ENCODE measurements around the gene WHRN. TPM values are rescaled to one million over a fixed set of nuclear protein-coding genes. Genes with fewer than 3 reads are reported as not detected.

WHRN gene
- total and polyA plus RNA-seq, 2 experiments from 2014 or later = 8.3 to 8.9 TPM

DNA sequence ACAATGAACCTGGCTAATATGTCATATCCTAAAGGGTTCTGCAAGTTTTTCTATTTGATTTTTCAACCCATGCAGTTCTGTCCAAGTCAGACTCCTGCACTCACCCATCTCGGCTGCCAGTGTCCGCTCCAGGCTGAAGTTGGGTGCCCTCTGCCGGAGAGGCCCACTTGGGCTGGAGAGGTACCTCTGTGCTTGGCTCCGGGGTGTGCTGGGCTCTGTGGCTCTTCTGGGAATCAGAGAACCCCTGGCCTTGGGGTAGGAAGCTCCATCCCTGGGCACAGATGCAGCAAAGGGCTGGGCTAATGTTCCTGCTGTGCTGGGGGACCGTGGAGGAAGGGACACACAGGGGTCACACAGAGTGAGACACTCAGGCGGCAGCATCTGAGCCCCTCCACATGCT is 149.5 kb downstream of the WHRN start (continued):
- TF ChIP-seq, protein P1, sequence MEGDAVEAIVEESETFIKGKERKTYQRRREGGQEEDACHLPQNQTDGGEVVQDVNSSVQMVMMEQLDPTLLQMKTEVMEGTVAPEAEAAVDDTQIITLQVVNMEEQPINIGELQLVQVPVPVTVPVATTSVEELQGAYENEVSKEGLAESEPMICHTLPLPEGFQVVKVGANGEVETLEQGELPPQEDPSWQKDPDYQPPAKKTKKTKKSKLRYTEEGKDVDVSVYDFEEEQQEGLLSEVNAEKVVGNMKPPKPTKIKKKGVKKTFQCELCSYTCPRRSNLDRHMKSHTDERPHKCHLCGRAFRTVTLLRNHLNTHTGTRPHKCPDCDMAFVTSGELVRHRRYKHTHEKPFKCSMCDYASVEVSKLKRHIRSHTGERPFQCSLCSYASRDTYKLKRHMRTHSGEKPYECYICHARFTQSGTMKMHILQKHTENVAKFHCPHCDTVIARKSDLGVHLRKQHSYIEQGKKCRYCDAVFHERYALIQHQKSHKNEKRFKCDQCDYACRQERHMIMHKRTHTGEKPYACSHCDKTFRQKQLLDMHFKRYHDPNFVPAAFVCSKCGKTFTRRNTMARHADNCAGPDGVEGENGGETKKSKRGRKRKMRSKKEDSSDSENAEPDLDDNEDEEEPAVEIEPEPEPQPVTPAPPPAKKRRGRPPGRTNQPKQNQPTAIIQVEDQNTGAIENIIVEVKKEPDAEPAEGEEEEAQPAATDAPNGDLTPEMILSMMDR (conservative IDR thresholded peaks at IDR 0.05; ENCODE audit: low read depth in 2 of 2) = no peak
- TF ChIP-seq EZH2 (IDR thresholded peaks at IDR 0.05; ENCODE audit: low read depth, unreplicated experiment) (no peak), EZH2phosphoT487 (IDR thresholded peaks at IDR 0.05; ENCODE audit: unreplicated experiment) (no peak), ZNF331 (CRISPR knock-in tag; IDR thresholded peaks at IDR 0.05; ENCODE audit: low read depth) (no peak), JUNB (IDR thresholded peaks at IDR 0.05; ENCODE audit: unreplicated experiment) (no peak), POLR2AphosphoS5 (IDR thresholded peaks at IDR 0.05; ENCODE audit: low read depth) (no peak), ZNF114 (CRISPR knock-in tag; IDR thresholded peaks at IDR 0.05) (no peak), STAT1 (IDR thresholded peaks at IDR 0.05; ENCODE audit: unreplicated experiment) (no peak)
- TF ChIP-seq, protein P2, sequence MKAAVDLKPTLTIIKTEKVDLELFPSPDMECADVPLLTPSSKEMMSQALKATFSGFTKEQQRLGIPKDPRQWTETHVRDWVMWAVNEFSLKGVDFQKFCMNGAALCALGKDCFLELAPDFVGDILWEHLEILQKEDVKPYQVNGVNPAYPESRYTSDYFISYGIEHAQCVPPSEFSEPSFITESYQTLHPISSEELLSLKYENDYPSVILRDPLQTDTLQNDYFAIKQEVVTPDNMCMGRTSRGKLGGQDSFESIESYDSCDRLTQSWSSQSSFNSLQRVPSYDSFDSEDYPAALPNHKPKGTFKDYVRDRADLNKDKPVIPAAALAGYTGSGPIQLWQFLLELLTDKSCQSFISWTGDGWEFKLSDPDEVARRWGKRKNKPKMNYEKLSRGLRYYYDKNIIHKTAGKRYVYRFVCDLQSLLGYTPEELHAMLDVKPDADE (IDR thresholded peaks at IDR 0.05) = no peak
- TF ChIP-seq, protein P3, sequence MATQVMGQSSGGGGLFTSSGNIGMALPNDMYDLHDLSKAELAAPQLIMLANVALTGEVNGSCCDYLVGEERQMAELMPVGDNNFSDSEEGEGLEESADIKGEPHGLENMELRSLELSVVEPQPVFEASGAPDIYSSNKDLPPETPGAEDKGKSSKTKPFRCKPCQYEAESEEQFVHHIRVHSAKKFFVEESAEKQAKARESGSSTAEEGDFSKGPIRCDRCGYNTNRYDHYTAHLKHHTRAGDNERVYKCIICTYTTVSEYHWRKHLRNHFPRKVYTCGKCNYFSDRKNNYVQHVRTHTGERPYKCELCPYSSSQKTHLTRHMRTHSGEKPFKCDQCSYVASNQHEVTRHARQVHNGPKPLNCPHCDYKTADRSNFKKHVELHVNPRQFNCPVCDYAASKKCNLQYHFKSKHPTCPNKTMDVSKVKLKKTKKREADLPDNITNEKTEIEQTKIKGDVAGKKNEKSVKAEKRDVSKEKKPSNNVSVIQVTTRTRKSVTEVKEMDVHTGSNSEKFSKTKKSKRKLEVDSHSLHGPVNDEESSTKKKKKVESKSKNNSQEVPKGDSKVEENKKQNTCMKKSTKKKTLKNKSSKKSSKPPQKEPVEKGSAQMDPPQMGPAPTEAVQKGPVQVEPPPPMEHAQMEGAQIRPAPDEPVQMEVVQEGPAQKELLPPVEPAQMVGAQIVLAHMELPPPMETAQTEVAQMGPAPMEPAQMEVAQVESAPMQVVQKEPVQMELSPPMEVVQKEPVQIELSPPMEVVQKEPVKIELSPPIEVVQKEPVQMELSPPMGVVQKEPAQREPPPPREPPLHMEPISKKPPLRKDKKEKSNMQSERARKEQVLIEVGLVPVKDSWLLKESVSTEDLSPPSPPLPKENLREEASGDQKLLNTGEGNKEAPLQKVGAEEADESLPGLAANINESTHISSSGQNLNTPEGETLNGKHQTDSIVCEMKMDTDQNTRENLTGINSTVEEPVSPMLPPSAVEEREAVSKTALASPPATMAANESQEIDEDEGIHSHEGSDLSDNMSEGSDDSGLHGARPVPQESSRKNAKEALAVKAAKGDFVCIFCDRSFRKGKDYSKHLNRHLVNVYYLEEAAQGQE (IDR thresholded peaks at IDR 0.05; ENCODE audit: unreplicated experiment) = no peak

Small RNA genes lying within 50 kb of the gene (small RNA-seq; reads per million reads assigned to genes)
- gene AL138895.2 (ENCODE audit: low replicate concordance) = not detected

Other genes with a start within 250 kb of the WHRN start
- gene ORM1, start 182.4 kb downstream of the WHRN start, total RNA-seq (2014; rRNA removed; shearing (Covaris generic)) = not detected in 2 replicates
- not detected in 2 replicates for gene ORM1, start 182.4 kb downstream of the WHRN start, polyA plus RNA-seq (2016; fragmentation: Nextera tagmentation; extraction: Ambion mirVana)
- 0.76 TPM in 1 of 2 replicates, not detected in the other for gene ORM2, start 175.6 kb downstream of the WHRN start, total RNA-seq (2014; rRNA removed; shearing (Covaris generic))
- gene ORM2, start 175.6 kb downstream of the WHRN start, polyA plus RNA-seq (2016; fragmentation: Nextera tagmentation; extraction: Ambion mirVana) = 0.76 and 0.90 TPM in 2 replicates
- gene AKNA, start 117.5 kb downstream of the WHRN start, total RNA-seq (2014; rRNA removed; shearing (Covaris generic)) = 19.6 and 28.1 TPM in 2 replicates
- gene AKNA, start 117.5 kb downstream of the WHRN start, polyA plus RNA-seq (2016; fragmentation: Nextera tagmentation; extraction: Ambion mirVana) = 9.0 and 11.2 TPM in 2 replicates
- 166 and 179 TPM in 2 replicates for gene ATP6V1G1, start 82.3 kb upstream of the WHRN start, total RNA-seq (2014; rRNA removed; shearing (Covaris generic))
- gene ATP6V1G1, start 82.3 kb upstream of the WHRN start, polyA plus RNA-seq (2016; fragmentation: Nextera tagmentation; extraction: Ambion mirVana) = 494 and 509 TPM in 2 replicates
- gene TMEM268, start 105.8 kb upstream of the WHRN start, total RNA-seq (2014; rRNA removed; shearing (Covaris generic)) = 10.0 and 13.6 TPM in 2 replicates
- 2.1 and 2.8 TPM in 2 replicates for gene TMEM268, start 105.8 kb upstream of the WHRN start, polyA plus RNA-seq (2016; fragmentation: Nextera tagmentation; extraction: Ambion mirVana)
- gene TEX53, start 152.3 kb upstream of the WHRN start, total RNA-seq (2014; rRNA removed; shearing (Covaris generic)) = not detected in 2 replicates
- gene TEX53, start 152.3 kb upstream of the WHRN start, polyA plus RNA-seq (2016; fragmentation: Nextera tagmentation; extraction: Ambion mirVana) = not detected in 2 replicates
- gene TEX48, start 176.7 kb upstream of the WHRN start, total RNA-seq (2014; rRNA removed; shearing (Covaris generic)) = not detected in 2 replicates
- not detected in 2 replicates for gene TEX48, start 176.7 kb upstream of the WHRN start, polyA plus RNA-seq (2016; fragmentation: Nextera tagmentation; extraction: Ambion mirVana)

Data from GM23338 (cell line).